CD4-positive, alpha-beta memory T cell (primary cell): ENCODE results near the gene GFOD1. TPM values are rescaled to one million over a fixed set of nuclear protein-coding genes. Genes with fewer than 3 reads are reported as not detected.

ENCODE experiments used
- CTCF ChIA-PET: fragments of 350-600 bp; sonication (Branson Sonifier 250); formaldehyde crosslinking; loops from one replicate; lab custom pipeline; 2021; ENCODE audit warnings: inconsistent platforms; ENCODE audit not compliant: partially characterized antibody; lab: Charles Lee
- POLR2A ChIA-PET: fragments of 350-600 bp; sonication (Branson Sonifier 250); formaldehyde crosslinking; loops from one replicate; lab custom pipeline; 2021; ENCODE audit not compliant: partially characterized antibody; lab: Charles Lee
- DNase-seq, 5 donors: peaks; one replicate each; pipeline versions ENCODE4 v3.0.0 to v3.0.0-alpha.2; 2020 to 2022; ENCODE audit warnings: mixed read lengths in 1 of 5
- H3K27ac ChIP-seq: one replicate; pipeline ENCODE4 v1.7.0; 2013; ENCODE audit warnings: low read depth, low read length
- H3K27me3 ChIP-seq: 2 replicates; pipeline ENCODE4 v1.7.0; 2013; ENCODE audit warnings: mild to moderate bottlenecking, low read length, moderate library complexity; ENCODE audit not compliant: insufficient read depth
- H3K36me3 ChIP-seq: 2 replicates; pipeline ENCODE4 v1.7.0; 2013; ENCODE audit warnings: mild to moderate bottlenecking, low read length, moderate library complexity; ENCODE audit not compliant: insufficient read depth
- H3K4me1 ChIP-seq: 2 replicates; pipeline ENCODE4 v1.7.0; 2013; ENCODE audit warnings: mild to moderate bottlenecking, low read length, moderate library complexity; ENCODE audit not compliant: insufficient read depth
- H3K4me3 ChIP-seq, 2 donors: one replicate each; pipeline ENCODE4 v1.7.0; 2013; ENCODE audit warnings: low read length in 2 of 2, mild to moderate bottlenecking in 1 of 2
- H3K9me3 ChIP-seq, 2 donors: one replicate each; pipeline ENCODE4 v1.7.0; 2013; ENCODE audit warnings: low read length in 2 of 2, control low read depth in 1 of 2; ENCODE audit not compliant: control insufficient read depth in 1 of 2
- H3K27ac Mint-ChIP-seq, 7 donors: one replicate each; pipeline ENCODE4 v1.8.0; 2020 to 2021; ENCODE audit warnings: mixed read lengths in 7 of 7, mild to moderate bottlenecking in 6 of 7, inconsistent platforms in 3 of 7, moderate library complexity in 3 of 7
- H3K27me3 Mint-ChIP-seq, 2 donors: one replicate each; pipeline ENCODE4 v1.8.0; 2020 to 2021; ENCODE audit warnings: mixed read lengths in 2 of 2
- H3K36me3 Mint-ChIP-seq, 2 donors: one replicate each; pipeline ENCODE4 v1.8.0; 2020 to 2021; ENCODE audit warnings: mixed read lengths in 2 of 2, inconsistent platforms in 1 of 2, mild to moderate bottlenecking in 1 of 2
- H3K4me1 Mint-ChIP-seq, 4 donors: one replicate each; pipeline ENCODE4 v1.8.0; 2020 to 2021; ENCODE audit warnings: mixed read lengths in 4 of 4, mild to moderate bottlenecking in 1 of 4
- H3K4me3 Mint-ChIP-seq, 8 donors: one replicate each; pipeline ENCODE4 v1.8.0; 2020 to 2021; ENCODE audit warnings: mixed read lengths in 8 of 8, mild to moderate bottlenecking in 7 of 8, moderate library complexity in 6 of 8, inconsistent platforms in 3 of 8
- H3K9me3 Mint-ChIP-seq, 8 donors: one replicate each; pipeline ENCODE4 v1.8.0; 2020 to 2021; ENCODE audit warnings: mixed read lengths in 8 of 8, mild to moderate bottlenecking in 5 of 8, inconsistent platforms in 3 of 8, moderate library complexity in 1 of 8
- intact Hi-C: fragments of 100-400 bp; cut with micrococcal nuclease; formaldehyde crosslinking; loops from one replicate; pipeline ENCODE4 v1.15.1; 2023
- polyA plus RNA-seq, 2 donors: library from polyadenylated mRNA; unstranded; fragments of 300-500 nt; fragmentation: Illumina TruSeq; gene quantifications; one replicate each; pipeline ENCODE4 v1.2.3, GENCODE V29; 2021
- total RNA-seq, 2 experiments: library from RNA; stranded (reverse); gene quantifications; one replicate each; pipeline ENCODE4 v1.2.3, GENCODE V29; 2021

Gene GFOD1
- total and polyA plus RNA-seq, 4 experiments from 2014 or later, result 0.95 to 1.1 (median 0.97) TPM; not detected in 1

- Mint-ChIP-seq H3K27ac (peak overlapping the region in 1 of 7 donors; percentile 25), H3K4me1 (no peaks in the 10 kb centered on the region), H3K36me3 (no peaks in the 10 kb centered on the region), H3K9me3 (no peaks in the 10 kb centered on the region), H3K27me3 (no peaks in the 10 kb centered on the region), H3K4me3 (no peak overlapping the region)
- H3K27ac ChIP-seq, result no peak overlapping the region
- ChIA-PET CTCF (no interaction called here), POLR2A (no interaction called here)
- H3K36me3 ChIP-seq, result no peaks in the 10 kb centered on the region
- no peaks in the 10 kb centered on the region for H3K4me1 ChIP-seq
- H3K27me3 ChIP-seq, result no peaks in the 10 kb centered on the region
- no peak overlapping the region for H3K4me3 ChIP-seq
- DNase-seq, result no peak
- H3K9me3 ChIP-seq, result no peaks in the 10 kb centered on the region
- intact Hi-C loops, result no loop called here
These were observed 117.8 kb downstream of the GFOD1 start for GRCh38 chr6:13369591-13369990.

DNA sequence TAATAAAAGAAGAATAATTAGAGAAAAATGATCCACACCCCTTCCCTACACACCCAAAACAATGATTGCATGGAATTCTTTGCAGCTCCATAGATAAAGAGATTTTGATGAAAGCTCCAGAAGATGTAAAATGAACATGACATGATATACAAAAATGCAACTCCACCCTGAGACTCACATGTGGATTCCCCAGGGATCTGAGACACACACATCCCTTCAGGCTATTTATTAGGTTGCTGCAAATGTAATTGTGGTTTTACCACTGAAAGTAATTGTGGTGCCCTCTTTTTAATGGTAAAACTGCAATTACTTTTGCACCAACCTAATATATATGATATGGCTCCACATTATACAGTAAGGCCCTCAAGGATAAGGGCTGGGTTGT lies 118.7 kb downstream of the GFOD1 start:
- no peak for DNase-seq
- H3K9me3 ChIP-seq, result no peaks in the 10 kb centered on the region
- CTCF ChIA-PET, result no interaction called here
- no peaks in the 10 kb centered on the region for H3K4me1 ChIP-seq
- Mint-ChIP-seq H3K27me3 (no peaks in the 10 kb centered on the region), H3K4me3 (no peak overlapping the region), H3K27ac (no peak overlapping the region), H3K9me3 (no peaks in the 10 kb centered on the region), H3K4me1 (no peaks in the 10 kb centered on the region), H3K36me3 (no peaks in the 10 kb centered on the region)
- H3K4me3 ChIP-seq, result no peak overlapping the region
- no peak overlapping the region for H3K27ac ChIP-seq
- POLR2A ChIA-PET, result no interaction called here
- H3K36me3 ChIP-seq, result no peaks in the 10 kb centered on the region
- intact Hi-C loops, result no loop called here
- H3K27me3 ChIP-seq, result no peaks in the 10 kb centered on the region

DNA sequence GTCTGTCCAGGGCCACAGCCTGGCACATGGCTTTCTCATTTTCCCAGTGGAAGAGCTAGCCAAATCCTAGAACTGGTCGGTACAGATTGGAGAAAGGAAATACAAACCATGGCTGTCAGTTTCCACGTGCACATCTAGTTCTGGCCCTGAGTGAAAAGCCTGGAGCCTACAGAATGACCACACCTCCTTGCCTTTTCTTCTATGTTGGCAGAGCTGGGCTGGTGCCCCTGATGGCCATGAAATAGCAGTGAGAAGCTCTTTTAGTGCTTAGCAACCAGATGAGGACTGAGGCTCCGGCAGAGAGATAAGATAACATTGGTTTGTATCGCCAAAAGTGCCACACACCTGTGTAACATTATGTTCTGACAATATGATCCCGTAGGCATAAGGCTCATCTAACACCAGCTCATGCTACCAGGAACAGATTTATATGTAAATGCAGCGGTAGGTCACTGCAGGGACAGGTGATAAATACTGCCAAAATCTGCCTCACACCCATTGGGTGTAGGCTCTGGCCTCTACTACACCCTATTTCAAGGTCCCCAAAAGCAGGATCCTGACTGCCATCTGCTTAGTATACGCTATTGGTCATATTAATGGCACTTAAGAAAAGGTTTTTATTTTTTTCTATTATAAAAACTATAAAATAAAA lies 119.2 kb downstream of the GFOD1 start:
- H3K27me3 Mint-ChIP-seq, result no peaks in the 10 kb centered on the region
- H3K27me3 ChIP-seq, result no peaks in the 10 kb centered on the region
- no peak overlapping the region for H3K27ac Mint-ChIP-seq
- no peaks in the 10 kb centered on the region for H3K9me3 Mint-ChIP-seq
- no peaks in the 10 kb centered on the region for H3K4me1 ChIP-seq
- no peak overlapping the region for H3K27ac ChIP-seq
- no peaks in the 10 kb centered on the region for H3K36me3 Mint-ChIP-seq
- H3K4me3 ChIP-seq, result no peak overlapping the region
- DNase-seq, result no peak
- H3K36me3 ChIP-seq, result no peaks in the 10 kb centered on the region
- POLR2A ChIA-PET, result no interaction called here
- CTCF ChIA-PET, result no interaction called here
- H3K4me1 Mint-ChIP-seq, result no peaks in the 10 kb centered on the region
- no peaks in the 10 kb centered on the region for H3K9me3 ChIP-seq
- H3K4me3 Mint-ChIP-seq, result no peak overlapping the region
- intact Hi-C loops, result no loop called here

- POLR2A ChIA-PET, result no interaction called here
- CTCF ChIA-PET, result no interaction called here
These were observed 120.0 kb downstream of the GFOD1 start for GRCh38 chr6:13367396-13367795.

DNA sequence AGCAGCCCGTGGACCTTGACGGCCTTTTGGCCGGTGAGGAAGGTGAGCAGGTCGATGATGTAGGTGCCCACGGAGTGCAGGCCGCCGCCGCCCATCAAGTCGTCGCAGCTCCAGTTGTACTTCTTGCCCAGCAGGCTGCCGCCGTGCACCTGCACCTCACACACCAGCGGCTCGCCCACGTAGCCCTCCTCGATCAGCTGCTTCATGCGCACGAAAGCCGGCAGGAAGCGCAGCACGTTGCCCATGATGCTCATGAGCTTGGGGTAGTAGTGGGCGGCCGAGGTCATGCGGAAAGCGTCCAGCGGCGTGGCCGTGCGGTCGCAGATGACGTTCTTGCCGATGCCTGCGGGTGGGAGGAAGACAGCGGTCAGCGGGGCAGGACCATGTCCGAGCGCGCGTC lies 122.1 kb downstream of the GFOD1 start:
- H3K9me3 ChIP-seq, result no peaks in the 10 kb centered on the region
- intact Hi-C loops, result no loop called here
- H3K27me3 ChIP-seq, result no peaks in the 10 kb centered on the region
- ChIA-PET POLR2A (no interaction called here), CTCF (no interaction called here)
- H3K36me3 ChIP-seq, result no peaks in the 10 kb centered on the region
- H3K4me1 Mint-ChIP-seq, result no peaks in the 10 kb centered on the region
- no peaks in the 10 kb centered on the region for H3K27me3 Mint-ChIP-seq
- H3K4me1 ChIP-seq, result no peaks in the 10 kb centered on the region
- H3K27ac Mint-ChIP-seq, result no peak overlapping the region
- no peak overlapping the region for H3K4me3 ChIP-seq
- no peaks in the 10 kb centered on the region for H3K36me3 Mint-ChIP-seq
- H3K9me3 Mint-ChIP-seq, result no peaks in the 10 kb centered on the region
- H3K4me3 Mint-ChIP-seq, result no peak overlapping the region
- no peak overlapping the region for H3K27ac ChIP-seq
- no peak for DNase-seq

More at GRCh38 chr6:13367396-13367795, 120.0 kb downstream of the GFOD1 start:
- no peaks in the 10 kb centered on the region for H3K36me3 Mint-ChIP-seq
- Histone ChIP-seq H3K27ac (no peak overlapping the region), H3K9me3 (no peaks in the 10 kb centered on the region), H3K36me3 (no peaks in the 10 kb centered on the region), H3K4me3 (no peak overlapping the region), H3K4me1 (no peaks in the 10 kb centered on the region), H3K27me3 (no peaks in the 10 kb centered on the region)
- intact Hi-C loops, result no loop called here
- peak overlapping the region in 1 of 8 donors; percentile 13 for H3K4me3 Mint-ChIP-seq
- no peaks in the 10 kb centered on the region for H3K27me3 Mint-ChIP-seq
- no peak for DNase-seq
- no peaks in the 10 kb centered on the region for H3K9me3 Mint-ChIP-seq
- no peaks in the 10 kb centered on the region for H3K4me1 Mint-ChIP-seq
- no peak overlapping the region for H3K27ac Mint-ChIP-seq

DNA sequence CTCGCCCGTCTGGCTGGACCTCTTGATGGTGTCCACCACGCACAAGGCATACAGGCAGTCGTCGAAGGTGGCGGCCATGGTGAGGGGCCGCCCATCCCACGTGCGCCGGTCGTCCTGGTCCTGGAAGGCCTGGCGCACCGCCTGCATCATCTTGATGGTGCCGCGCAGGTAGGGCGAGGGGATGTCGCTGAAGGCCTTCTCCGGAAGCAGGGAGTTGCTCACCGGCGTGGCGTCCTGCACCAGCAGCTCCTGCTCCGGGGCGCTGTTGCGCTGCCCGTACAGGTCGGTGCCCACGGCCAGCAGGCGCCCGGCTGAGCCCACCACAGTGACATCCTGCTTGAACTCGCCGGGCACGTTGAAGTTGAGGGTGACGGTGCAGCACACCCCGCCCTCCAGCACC lies 122.6 kb downstream of the GFOD1 start:
- Mint-ChIP-seq H3K27me3 (no peaks in the 10 kb centered on the region), H3K4me1 (no peaks in the 10 kb centered on the region), H3K36me3 (no peaks in the 10 kb centered on the region), H3K4me3 (no peak overlapping the region), H3K27ac (no peak overlapping the region), H3K9me3 (no peaks in the 10 kb centered on the region)
- ChIA-PET CTCF (interaction anchor here (0.5 kb wide), 1 partner anchor 10 kb away, joined by 3 read pairs; no protein-coding TSS in a partner anchor), POLR2A (no interaction called here)
- Histone ChIP-seq H3K9me3 (no peaks in the 10 kb centered on the region), H3K4me1 (no peaks in the 10 kb centered on the region), H3K27me3 (no peaks in the 10 kb centered on the region), H3K36me3 (no peaks in the 10 kb centered on the region), H3K27ac (no peak overlapping the region), H3K4me3 (no peak overlapping the region)
- DNase-seq, result no peak
- intact Hi-C loops, result no loop called here

GRCh38 chr6:13362412-13362811 lies 125.0 kb downstream of the GFOD1 start:
- Histone ChIP-seq H3K9me3 (no peaks in the 10 kb centered on the region), H3K27me3 (no peaks in the 10 kb centered on the region), H3K4me1 (no peaks in the 10 kb centered on the region), H3K27ac (no peak overlapping the region), H3K36me3 (no peaks in the 10 kb centered on the region), H3K4me3 (no peak overlapping the region)
- intact Hi-C loops, result no loop called here
- Mint-ChIP-seq H3K9me3 (no peaks in the 10 kb centered on the region), H3K4me3 (no peak overlapping the region), H3K27me3 (no peaks in the 10 kb centered on the region), H3K36me3 (no peaks in the 10 kb centered on the region), H3K4me1 (peaks cover 0 to 5% (median under 1%) of the 10 kb centered on the region in 4 donors), H3K27ac (no peak overlapping the region)
- POLR2A ChIA-PET, result no interaction called here
- no peak for DNase-seq
- CTCF ChIA-PET, result interaction anchor here (0.7 kb wide), 1 partner anchor 194 kb away, joined by 3 read pairs; no protein-coding TSS in a partner anchor
